Neural progenitor cell (in vitro differentiated cells): ENCODE results near the gene GALNT17. TPM values are rescaled to one million over a fixed set of nuclear protein-coding genes. Genes with fewer than 3 reads are reported as not detected.

Experiments
- DNase-seq: peaks from one replicate; pipeline ENCODE4 v3.0.0-alpha.2; 2016; ENCODE audit warnings: low spot score
- H2AFZ ChIP-seq: fragments of 200-600 bp; sonication (generic); replicated peaks from 2 replicates; pipeline ENCODE4 v1.6.1; 2016; ENCODE audit warnings: antibody characterized with exemption
- H3F3A ChIP-seq: fragments of 200-600 bp; sonication (generic); 2 replicates; pipeline ENCODE4 v1.6.1; 2016; ENCODE audit warnings: antibody characterized with exemption, low read depth
- H3K27ac ChIP-seq: fragments of 200-600 bp; sonication (generic); 2 replicates; pipeline ENCODE4 v1.5.1; 2016; ENCODE audit warnings: mild to moderate bottlenecking
- H3K27me3 ChIP-seq: fragments of 200-600 bp; sonication (generic); 2 replicates; pipeline ENCODE4 v1.6.1; 2016; ENCODE audit warnings: mild to moderate bottlenecking, moderate library complexity
- H3K36me3 ChIP-seq: fragments of 200-600 bp; sonication (generic); 2 replicates; pipeline ENCODE4 v1.5.1; 2016
- H3K4me1 ChIP-seq: fragments of 200-600 bp; sonication (generic); 2 replicates; pipeline ENCODE4 v1.6.1; 2016; ENCODE audit warnings: mixed run types
- H3K4me2 ChIP-seq: fragments of 200-600 bp; sonication (generic); 2 replicates; pipeline ENCODE4 v1.6.1; 2016
- H3K4me3 ChIP-seq: fragments of 200-600 bp; sonication (generic); 2 replicates; pipeline ENCODE4 v1.5.1; 2016
- H3K79me2 ChIP-seq: fragments of 200-600 bp; sonication (generic); 2 replicates; pipeline ENCODE4 v1.6.1; 2016; ENCODE audit warnings: low read depth
- H3K9ac ChIP-seq: fragments of 200-600 bp; sonication (generic); 2 replicates; pipeline ENCODE4 v1.6.1; 2016
- H3K9me3 ChIP-seq: fragments of 200-600 bp; sonication (generic); 2 replicates; pipeline ENCODE4 v1.5.1; 2016; ENCODE audit warnings: low read depth
- H4K20me1 ChIP-seq: fragments of 200-600 bp; sonication (generic); 2 replicates; pipeline ENCODE4 v1.6.1; 2016; ENCODE audit warnings: low read depth
- H3K27ac Mint-ChIP-seq: 3 replicates; pipeline ENCODE4 v1.8.0; 2021; ENCODE audit warnings: mixed read lengths
- H3K27me3 Mint-ChIP-seq: 2 replicates; pipeline ENCODE4 v1.8.0; 2022; ENCODE audit warnings: low read depth, mild to moderate bottlenecking, inconsistent platforms, moderate library complexity, mixed read lengths; ENCODE audit not compliant: insufficient read depth
- H3K36me3 Mint-ChIP-seq: 3 replicates; pipeline ENCODE4 v1.8.0; 2021; ENCODE audit warnings: mixed read lengths
- H3K4me1 Mint-ChIP-seq: 3 replicates; pipeline ENCODE4 v1.8.0; 2021; ENCODE audit warnings: mixed read lengths
- H3K4me3 Mint-ChIP-seq: 3 replicates; pipeline ENCODE4 v1.8.0; 2021; ENCODE audit warnings: mild to moderate bottlenecking, moderate library complexity, mixed read lengths
- H3K9me3 Mint-ChIP-seq: 3 replicates; pipeline ENCODE4 v1.8.0; 2020; ENCODE audit warnings: mixed read lengths
- CTCF ChIP-seq: fragments of 200-600 bp; sonication (generic); IDR thresholded peaks from 2 replicates; pipeline ENCODE4 v1.5.1; 2017; ENCODE audit warnings: antibody characterized with exemption, mild to moderate bottlenecking
- EZH2 ChIP-seq: fragments of 200-600 bp; sonication (generic); IDR thresholded peaks from 2 replicates; pipeline ENCODE4 v1.6.1; 2017; ENCODE audit warnings: antibody characterized with exemption, mild to moderate bottlenecking, moderate library complexity
- EZH2phosphoT487 ChIP-seq: fragments of 200-600 bp; sonication (generic); IDR thresholded peaks from 2 replicates; pipeline ENCODE4 v1.6.1; 2017; ENCODE audit warnings: antibody characterized with exemption
- total RNA-seq: library from RNA; depleted of rRNA; stranded (reverse); fragments of >200 nt; gene quantifications from 2 replicates; pipeline ENCODE4 v1.2.3, GENCODE V29; 2015; ENCODE audit warnings: low replicate concordance

GALNT17 gene
- total RNA-seq, 1 donor from 2014 or later = 17.1 TPM

GRCh38 chr7:71544816-71545215, 412.9 kb downstream of the GALNT17 start:
- H3K27ac ChIP-seq = no peak overlapping the region
- H3K27me3 Mint-ChIP-seq = peaks cover 4% of the 10 kb centered on the region

GRCh38 chr7:71547426-71547825, 415.5 kb downstream of the GALNT17 start:
- Histone ChIP-seq H3K27ac (no peak overlapping the region), H2AFZ (no peak overlapping the region), H4K20me1 (no peaks in the 10 kb centered on the region), H3K9me3 (peaks cover 7% of the 10 kb centered on the region), H3K4me3 (no peak overlapping the region), H3F3A (no peaks in the 10 kb centered on the region), H3K4me2 (no peak overlapping the region), H3K4me1 (no peaks in the 10 kb centered on the region), H3K27me3 (no peaks in the 10 kb centered on the region), H3K79me2 (no peaks in the 10 kb centered on the region), H3K36me3 (peaks cover 8% of the 10 kb centered on the region), H3K9ac (no peak overlapping the region)
- no peak for DNase-seq
- H3K36me3 Mint-ChIP-seq = no peaks in the 10 kb centered on the region
- H3K9me3 Mint-ChIP-seq = peaks cover 15% of the 10 kb centered on the region
- no peak overlapping the region for H3K4me3 Mint-ChIP-seq
- H3K4me1 Mint-ChIP-seq = peaks cover 8% of the 10 kb centered on the region
- no peak overlapping the region for H3K27ac Mint-ChIP-seq
- no peak for TF ChIP-seq EZH2phosphoT487
- TF ChIP-seq EZH2 = no peak
- TF ChIP-seq CTCF = no peak
- H3K27me3 Mint-ChIP-seq = no peaks in the 10 kb centered on the region

More at GRCh38 chr7:71544816-71545215, 412.9 kb downstream of the GALNT17 start:
- Histone ChIP-seq H2AFZ (no peak overlapping the region), H4K20me1 (no peaks in the 10 kb centered on the region), H3K9ac (no peak overlapping the region), H3K9me3 (no peaks in the 10 kb centered on the region), H3K36me3 (no peaks in the 10 kb centered on the region), H3K4me2 (no peak overlapping the region), H3K4me1 (peaks cover 4% of the 10 kb centered on the region), H3F3A (no peaks in the 10 kb centered on the region), H3K27me3 (no peaks in the 10 kb centered on the region), H3K79me2 (no peaks in the 10 kb centered on the region), H3K4me3 (no peak overlapping the region)
- Mint-ChIP-seq H3K4me3 (no peak overlapping the region), H3K27ac (no peak overlapping the region), H3K36me3 (no peaks in the 10 kb centered on the region), H3K9me3 (peaks cover 5% of the 10 kb centered on the region), H3K4me1 (peaks cover 20% of the 10 kb centered on the region)
- DNase-seq = no peak
- TF ChIP-seq EZH2phosphoT487 = no peak
- no peak for TF ChIP-seq CTCF
- TF ChIP-seq EZH2 = no peak

GRCh38 chr7:71548746-71549145, 416.8 kb downstream of the GALNT17 start:
- Histone ChIP-seq H3K9me3 (peaks cover 7% of the 10 kb centered on the region), H3K4me1 (no peaks in the 10 kb centered on the region), H3K9ac (no peak overlapping the region), H3K4me3 (no peak overlapping the region), H3F3A (no peaks in the 10 kb centered on the region), H2AFZ (no peak overlapping the region), H3K79me2 (no peaks in the 10 kb centered on the region), H3K27ac (no peak overlapping the region), H4K20me1 (no peaks in the 10 kb centered on the region), H3K27me3 (no peaks in the 10 kb centered on the region), H3K36me3 (peaks cover 8% of the 10 kb centered on the region), H3K4me2 (no peak overlapping the region)
- Mint-ChIP-seq H3K27me3 (no peaks in the 10 kb centered on the region), H3K36me3 (peaks cover 4% of the 10 kb centered on the region), H3K4me3 (no peak overlapping the region), H3K4me1 (no peaks in the 10 kb centered on the region), H3K27ac (no peak overlapping the region), H3K9me3 (peaks cover 19% of the 10 kb centered on the region)
- no peak for TF ChIP-seq CTCF
- TF ChIP-seq EZH2 = no peak
- no peak for TF ChIP-seq EZH2phosphoT487
- no peak for DNase-seq
